GM21515 (cell line): ENCODE measurements around the gene EPHA7.

Experiments used
- ATAC-seq: cut with Tn5 transposase; IDR thresholded peaks from one replicate; pipeline ENCODE4 v1.9.1; 2021; ENCODE audit not compliant: unreplicated experiment

EPHA7 gene

GRCh38 chr6:93329301-93330000, 89.9 kb downstream of the EPHA7 start:
- ATAC-seq, result no peak

GRCh38 chr6:93327857-93328256, 91.5 kb downstream of the EPHA7 start:
- no peak for ATAC-seq

- ATAC-seq, result no peak
Measured at GRCh38 chr6:93325761-93326160, 93.6 kb downstream of the EPHA7 start.

- no peak for ATAC-seq
Measured at GRCh38 chr6:93323630-93324029, 95.7 kb downstream of the EPHA7 start.

- ATAC-seq, result no peak
Measured at GRCh38 chr6:93322651-93323050, 96.7 kb downstream of the EPHA7 start.

- ATAC-seq, result no peak
Measured at GRCh38 chr6:93319304-93319703, 100.1 kb downstream of the EPHA7 start.

- no peak for ATAC-seq
Measured at GRCh38 chr6:93318121-93318520, 101.2 kb downstream of the EPHA7 start.

- no peak for ATAC-seq
Measured at GRCh38 chr6:93317592-93317991, 101.8 kb downstream of the EPHA7 start.

GRCh38 chr6:93307505-93308409, 111.6 kb downstream of the EPHA7 start:
- ATAC-seq, result no peak

GRCh38 chr6:93305088-93305487, 114.3 kb downstream of the EPHA7 start:
- ATAC-seq, result no peak

- no peak for ATAC-seq
Measured at GRCh38 chr6:93304505-93304904, 114.9 kb downstream of the EPHA7 start.

- ATAC-seq, result no peak
Measured at GRCh38 chr6:93300661-93301060, 118.7 kb downstream of the EPHA7 start.

- no peak for ATAC-seq
Measured at GRCh38 chr6:93299622-93300021, 119.7 kb downstream of the EPHA7 start.

GRCh38 chr6:93295631-93296030, 123.7 kb downstream of the EPHA7 start:
- no peak for ATAC-seq

- no peak for ATAC-seq
Measured at GRCh38 chr6:93294879-93295278, 124.5 kb downstream of the EPHA7 start.

- ATAC-seq, result no peak
Measured at GRCh38 chr6:93293872-93294271, 125.5 kb downstream of the EPHA7 start.

- no peak for ATAC-seq
Measured at GRCh38 chr6:93293460-93293859, 125.9 kb downstream of the EPHA7 start.

- no peak for ATAC-seq
Measured at GRCh38 chr6:93282521-93283031, 136.8 kb downstream of the EPHA7 start.

GRCh38 chr6:93278241-93278640, 141.1 kb downstream of the EPHA7 start:
- no peak for ATAC-seq

GRCh38 chr6:93272896-93273295, 146.5 kb downstream of the EPHA7 start:
- ATAC-seq, result no peak

- ATAC-seq, result no peak
Measured at GRCh38 chr6:93272211-93272610, 147.1 kb downstream of the EPHA7 start.
